Lower leg skin (tissue), 4 donors: Measurements from ENCODE around the gene POLD4. TPM values are rescaled to one million over a fixed set of nuclear protein-coding genes. Genes with fewer than 3 reads are reported as not detected.

Source experiments
- DNase-seq, 2 donors: peaks; one replicate each; pipeline ENCODE4 v3.0.0-alpha.2; 2019; ENCODE audit warnings: low spot score in 2 of 2
- H3K4me3 ChIP-seq: fragments of 200-600 bp; sonication (generic); 2 replicates; pipeline ENCODE4 v1.5.1; 2017; ENCODE audit warnings: mild to moderate bottlenecking, low read depth; ENCODE audit not compliant: poor library complexity, severe bottlenecking
- CTCF ChIP-seq, 3 donors: fragments of 450-650 bp; IDR thresholded peaks; one replicate each; pipeline ENCODE4 v1.5.1; 2016; ENCODE audit warnings: antibody characterized with exemption in 3 of 3, mild to moderate bottlenecking in 3 of 3, moderate library complexity in 2 of 3
- POLR2A ChIP-seq, 2 donors: fragments of 450-650 bp; IDR thresholded peaks; one replicate each; pipeline ENCODE4 v1.6.1; 2016 to 2017; ENCODE audit warnings: antibody characterized with exemption in 2 of 2, mild to moderate bottlenecking in 1 of 2, moderate library complexity in 1 of 2
- WGBS, 2 donors: methylation state at CpG; one replicate each; pipeline ENCODE4 v1.1.5; 2018; 5-methylcytosine and 5-hydroxymethylcytosine counted together
- intact Hi-C: fragments of 100-400 bp; cut with DNase I; formaldehyde crosslinking; loops from one replicate; pipeline ENCODE4 v1.15.0; 2023; ENCODE audit warnings: low total_unique reads
- total RNA-seq, 4 donors: library from RNA; depleted of rRNA; stranded (reverse); fragments of >200 nt; gene quantifications; one replicate each; pipeline ENCODE4 v1.1.0, GENCODE V29; 2016

Gene POLD4
- total RNA-seq, 4 donors from 2014 or later = 82.3 to 126 (median 86.4) TPM

- 49 to 50% methylated on average over 7 of the region's 7 CpGs for WGBS, 2 donors
- intact Hi-C loops = no loop called here
- TF ChIP-seq CTCF (IDR thresholded peaks at IDR 0.05) (no peak), POLR2A (IDR thresholded peaks at IDR 0.05) (no peak)
- no peak overlapping the region for H3K4me3 ChIP-seq
- DNase-seq = no peak
These were observed 7.2 kb downstream of the POLD4 start for GRCh38 chr11:67345920-67346819.

GRCh38 chr11:67345247-67345919 lies 8.0 kb downstream of the POLD4 start:
- no peak overlapping the region for H3K4me3 ChIP-seq
- 60 to 69% methylated on average over 8 of the region's 8 CpGs for WGBS, 2 donors
- intact Hi-C loops = no loop called here
- TF ChIP-seq CTCF (IDR thresholded peaks at IDR 0.05) (no peak), POLR2A (IDR thresholded peaks at IDR 0.05) (no peak)
- DNase-seq = no peak

GRCh38 chr11:67344264-67344663 lies 9.1 kb downstream of the POLD4 start:
- intact Hi-C loops = no loop called here
- no peak for DNase-seq
- TF ChIP-seq POLR2A (IDR thresholded peaks at IDR 0.05) = no peak
- no peak for TF ChIP-seq CTCF (IDR thresholded peaks at IDR 0.05)
- H3K4me3 ChIP-seq = no peak overlapping the region
- 90 to 93% methylated on average over 4 of the region's 4 CpGs for WGBS, 2 donors

- intact Hi-C loops = no loop called here
- 91 to 95% methylated on average over 3 of the region's 3 CpGs for WGBS, 2 donors
- no peak overlapping the region for H3K4me3 ChIP-seq
- TF ChIP-seq CTCF (IDR thresholded peaks at IDR 0.05) = no peak
- TF ChIP-seq POLR2A (IDR thresholded peaks at IDR 0.05) = no peak
- DNase-seq = no peak
These were observed 16.1 kb downstream of the POLD4 start for GRCh38 chr11:67337257-67337656.

- WGBS, 2 donors = 83 to 86% methylated on average over 6 of the region's 6 CpGs
- TF ChIP-seq CTCF (IDR thresholded peaks at IDR 0.05) = no peak
- no peak for TF ChIP-seq POLR2A (IDR thresholded peaks at IDR 0.05)
- intact Hi-C loops = no loop called here
- DNase-seq = no peak
- H3K4me3 ChIP-seq = no peak overlapping the region
These were observed 21.2 kb downstream of the POLD4 start for GRCh38 chr11:67332081-67332691.
